K562 (cell line): ENCODE data around the gene MGAT4C. TPM values are rescaled to one million over a fixed set of nuclear protein-coding genes. Genes with fewer than 3 reads are reported as not detected.

Experiments used
- ATAC-seq: fragments of 200-7000 bp; cut with Tn5 transposase; 3 replicates; pipeline ENCODE4 v1.9.1; 2020; ENCODE audit warnings: moderate library complexity
- BruUV-seq: library from RNA; stranded (reverse); fragments of 400-500 nt; replicated peaks from 2 replicates; lab custom pipeline; 2021; lab: Mats Ljungman, UMichigan
- CTCF ChIA-PET: fragments of 300-600 bp; formaldehyde crosslinking; extraction: SDS; loops from one replicate; lab custom pipeline; 2021; ENCODE audit warnings: low intra/inter-chr PET ratio; lab: Yijun Ruan, JAX
- POLR2A ChIA-PET: fragments of 300-600, 350-650 bp; sonication (Branson Sonifier 250); formaldehyde crosslinking; extraction: SDS; loops from one replicate; lab custom pipeline; 2021; ENCODE audit warnings: antibody characterized with exemption, inconsistent platforms; lab: Yijun Ruan, JAX
- DNase-seq, 4 experiments: peaks; one replicate each; pipeline versions ENCODE4 v3.0.0 to v3.0.0-alpha.2; 2011 to 2018; ENCODE audit warnings: low spot score in 3 of 4, mixed read lengths in 3 of 4; ENCODE audit errors: extremely low read depth in 1 of 4
- FAIRE-seq: peaks from 2 replicates; lab custom pipeline; 2011; peaks lifted over from hg19 to GRCh38; lab: Jason Lieb, UNC
- H2AFZ ChIP-seq: 2 replicates; pipeline ENCODE4 v1.6.0; 2011; ENCODE audit warnings: low read depth, low read length, control low read depth, inconsistent platforms
- H3K27ac ChIP-seq: fragments of 200-600 bp; 3 replicates; pipeline ENCODE4 v1.8.0; 2011; ENCODE audit warnings: low read depth, mild to moderate bottlenecking, control low read depth, inconsistent platforms, low read length, moderate library complexity, mixed read lengths; ENCODE audit errors: extremely low read depth
- H3K27me3 ChIP-seq, 2 experiments: fragments of 300-600 bp in 1 of 2; 2 replicates in 1 of 2; 3 replicates in 1 of 2; pipeline versions ENCODE4 v1.6.0 to v1.8.0; 2011; ENCODE audit warnings: inconsistent platforms in 2 of 2, low read length in 2 of 2, mild to moderate bottlenecking in 1 of 2, mixed read lengths in 1 of 2, moderate library complexity in 1 of 2; ENCODE audit not compliant: control insufficient read depth in 2 of 2, insufficient read depth in 2 of 2
- H3K36me3 ChIP-seq: fragments of 300-600 bp; 3 replicates; pipeline ENCODE4 v1.8.0; 2011; ENCODE audit warnings: mild to moderate bottlenecking, low read length, inconsistent platforms; ENCODE audit not compliant: control insufficient read depth, insufficient read depth
- H3K4me1 ChIP-seq, 2 experiments: fragments of 200-600 bp in 1 of 2; replicated peaks in 1 of 2; 2 replicates in 1 of 2; 3 replicates in 1 of 2; pipeline versions ENCODE4 v1.5.1 to v1.8.0; 2011; ENCODE audit warnings: inconsistent platforms in 2 of 2, low read length in 2 of 2, mild to moderate bottlenecking in 1 of 2, mixed read lengths in 1 of 2, moderate library complexity in 1 of 2; ENCODE audit not compliant: control insufficient read depth in 2 of 2, insufficient read depth in 2 of 2
- H3K4me2 ChIP-seq: 2 replicates; pipeline ENCODE4 v1.6.1; 2011; ENCODE audit warnings: low read length, control low read depth, inconsistent platforms, mixed read lengths; ENCODE audit not compliant: insufficient read depth
- H3K4me3 ChIP-seq: fragments of 200-600 bp; sonication (generic), shearing (Covaris generic); 2 replicates; pipeline ENCODE4 v1.5.1; 2016; ENCODE audit warnings: control low read depth, inconsistent platforms
- H3K79me2 ChIP-seq: fragments of 200-600 bp; 3 replicates; pipeline ENCODE4 v1.8.0; 2011; ENCODE audit warnings: low read length, inconsistent platforms; ENCODE audit not compliant: control insufficient read depth, insufficient read depth
- H3K9ac ChIP-seq, 2 experiments: 2 replicates each; pipeline versions ENCODE4 v1.6.0 to v1.6.1; 2011; ENCODE audit warnings: low read depth in 2 of 2, low read length in 2 of 2, control low read depth in 1 of 2, inconsistent platforms in 1 of 2, mild to moderate bottlenecking in 1 of 2, mixed read lengths in 1 of 2; ENCODE audit not compliant: insufficient read depth in 1 of 2
- H3K9me1 ChIP-seq: one replicate; pipeline ENCODE4 v1.6.0; 2011; ENCODE audit warnings: inconsistent platforms, mild to moderate bottlenecking, low read length, moderate library complexity; ENCODE audit not compliant: control insufficient read depth, insufficient read depth
- H3K9me3 ChIP-seq: replicated peaks from 2 replicates; pipeline ENCODE4 v1.5.1; 2011; ENCODE audit warnings: low read depth, low read length, inconsistent platforms; ENCODE audit not compliant: control insufficient read depth, insufficient read depth
- H4K20me1 ChIP-seq: replicated peaks from 2 replicates; pipeline ENCODE4 v1.6.1; 2011; ENCODE audit warnings: low read length, inconsistent platforms, mixed read lengths; ENCODE audit not compliant: control insufficient read depth, insufficient read depth
- KLF13 ChIP-seq: fragments of 450-650 bp; IDR thresholded peaks from 2 replicates; pipeline ENCODE4 v1.6.1; 2016; ENCODE audit warnings: missing genetic modification characterization, low read depth, mild to moderate bottlenecking, missing compliant biosample characterization, moderate library complexity, borderline replicate concordance
- PRPF4 ChIP-seq: fragments of 200-400 bp; formaldehyde crosslinking; IDR thresholded peaks from one replicate; pipeline ENCODE4 v1.6.1; 2017; ENCODE audit warnings: low read length, low read depth, mild to moderate bottlenecking; ENCODE audit not compliant: insufficient read depth, poor library complexity, severe bottlenecking
- SMC3 ChIP-seq: conservative IDR thresholded peaks from 2 replicates; pipeline ENCODE4 v1.6.1; 2011; ENCODE audit warnings: low read depth, low read length, improper control_type of control experiment; ENCODE audit not compliant: insufficient read depth
- TCF7 ChIP-seq: sonication (generic); IDR thresholded peaks from 2 replicates; pipeline ENCODE4 v1.6.1; 2016; ENCODE audit warnings: antibody characterized with exemption, borderline replicate concordance
- ZNF212 ChIP-seq: fragments of 450-650 bp; formaldehyde crosslinking; IDR thresholded peaks from 2 replicates; pipeline ENCODE4 v1.4.0; 2020; ENCODE audit warnings: mild to moderate bottlenecking
- ZNF239 ChIP-seq: fragments of 250-450 bp; sonication (Bioruptor Pico); IDR thresholded peaks from 2 replicates; pipeline ENCODE4 v1.4.0; 2020; ENCODE audit warnings: mild to moderate bottlenecking
- WGBS: fragments of 100-300 bp; shearing (Covaris generic); methylation state at CpG from one replicate; pipeline ENCODE4 v1.1.6; 2016; ENCODE audit warnings: low coverage, mixed read lengths; ENCODE audit not compliant: insufficient coverage; ENCODE audit errors: missing lambda C conversion rate; 5-methylcytosine and 5-hydroxymethylcytosine counted together
- in situ Hi-C: fragments of 300-500 bp; cut with MboI; formaldehyde crosslinking; loops from 4 replicates; pipeline ENCODE4 v1.15.0; 2018; ENCODE audit warnings: inconsistent platforms, mixed read lengths
- intact Hi-C: fragments of 100-400 bp; cut with micrococcal nuclease; formaldehyde crosslinking; loops from 2 replicates; pipeline ENCODE4 v1.14.2; 2022
- polyA plus RNA-seq, 8 experiments: library from polyadenylated mRNA; depleted of rRNA in 4 of 8; stranded (reverse) in 5 of 8; unstranded in 3 of 8; fragments of >200 nt; fragmentation: Nextera tagmentation in 2 of 8; fragmentation: Illumina TruSeq in 1 of 8; extraction: Ambion mirVana in 2 of 8; extraction: Trizol in 1 of 8; gene quantifications; 2 replicates each; pipeline versions ENCODE4 v1.2.1 to v1.2.3, GENCODE V29; 2011 to 2014; ENCODE audit warnings: inconsistent platforms in 1 of 8, missing spikeins in 1 of 8
- total RNA-seq, 7 experiments: library from RNA; depleted of rRNA in 6 of 7; stranded (reverse); fragments of >200 nt in 6 of 7; fragmentation: Illumina TruSeq in 2 of 7; extraction: Trizol in 2 of 7; gene quantifications; 2 replicates each; pipeline versions ENCODE4 v1.2.1 to v1.2.3, GENCODE V29; 2011 to 2021; ENCODE audit warnings: low replicate concordance in 1 of 7
- TF ChIP-seq, protein P1 (sequence below): fragments of 450-650 bp; formaldehyde crosslinking; IDR thresholded peaks from 2 replicates; pipeline ENCODE4 v1.4.0; 2022; ENCODE audit warnings: missing genetic modification characterization
- TF ChIP-seq, protein P2 (sequence below): sonication (generic); formaldehyde crosslinking; IDR thresholded peaks from 2 replicates; pipeline ENCODE4 v1.8.0; 2023; ENCODE audit warnings: missing genetic modification reagents, mild to moderate bottlenecking, borderline replicate concordance

The MGAT4C gene
- total and polyA plus RNA-seq, 9 of the 15 experiments (the other 6 are each of a cell fraction or from before 2014, with no cell fraction given), result not detected

GRCh38 chr12:85947286-85947685 is 308.9 kb downstream of the MGAT4C start:
- H2AFZ ChIP-seq, result no peak overlapping the region
- H3K79me2 ChIP-seq, result no peaks in the 10 kb centered on the region
- no peaks in the 10 kb centered on the region for H3K4me1 ChIP-seq
- DNase-seq, result no peak
- H4K20me1 ChIP-seq, result no peaks in the 10 kb centered on the region
- no peak overlapping the region for H3K4me2 ChIP-seq
- BruUV-seq, result no TSS peak
- no peak overlapping the region for H3K27ac ChIP-seq
- H3K9me1 ChIP-seq, result no peaks in the 10 kb centered on the region
- no peaks in the 10 kb centered on the region for H3K9me3 ChIP-seq
- no peaks in the 10 kb centered on the region for H3K36me3 ChIP-seq
- no peak for FAIRE-seq
- no peak overlapping the region for H3K9ac ChIP-seq
- in situ Hi-C loops, result no loop called here
- ChIA-PET POLR2A (no interaction called here), CTCF (no interaction called here)
- no peak overlapping the region for H3K4me3 ChIP-seq
- no peaks in the 10 kb centered on the region for H3K27me3 ChIP-seq
- intact Hi-C loops, result no loop called here
- WGBS, result 0% methylated on average over 12 of the region's 12 CpGs
- ATAC-seq, result no peak
- TF ChIP-seq, protein P1, sequence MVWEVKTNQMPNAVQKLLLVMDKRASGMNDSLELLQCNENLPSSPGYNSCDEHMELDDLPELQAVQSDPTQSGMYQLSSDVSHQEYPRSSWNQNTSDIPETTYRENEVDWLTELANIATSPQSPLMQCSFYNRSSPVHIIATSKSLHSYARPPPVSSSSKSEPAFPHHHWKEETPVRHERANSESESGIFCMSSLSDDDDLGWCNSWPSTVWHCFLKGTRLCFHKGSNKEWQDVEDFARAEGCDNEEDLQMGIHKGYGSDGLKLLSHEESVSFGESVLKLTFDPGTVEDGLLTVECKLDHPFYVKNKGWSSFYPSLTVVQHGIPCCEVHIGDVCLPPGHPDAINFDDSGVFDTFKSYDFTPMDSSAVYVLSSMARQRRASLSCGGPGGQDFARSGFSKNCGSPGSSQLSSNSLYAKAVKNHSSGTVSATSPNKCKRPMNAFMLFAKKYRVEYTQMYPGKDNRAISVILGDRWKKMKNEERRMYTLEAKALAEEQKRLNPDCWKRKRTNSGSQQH (CRISPR knock-in tag), result no peak
- TF ChIP-seq ZNF212 (CRISPR knock-in tag) (no peak), PRPF4 (no peak), SMC3 (no peak), KLF13 (tag) (no peak), ZNF239 (CRISPR knock-in tag) (no peak), TCF7 (no peak)
- TF ChIP-seq, protein P2, sequence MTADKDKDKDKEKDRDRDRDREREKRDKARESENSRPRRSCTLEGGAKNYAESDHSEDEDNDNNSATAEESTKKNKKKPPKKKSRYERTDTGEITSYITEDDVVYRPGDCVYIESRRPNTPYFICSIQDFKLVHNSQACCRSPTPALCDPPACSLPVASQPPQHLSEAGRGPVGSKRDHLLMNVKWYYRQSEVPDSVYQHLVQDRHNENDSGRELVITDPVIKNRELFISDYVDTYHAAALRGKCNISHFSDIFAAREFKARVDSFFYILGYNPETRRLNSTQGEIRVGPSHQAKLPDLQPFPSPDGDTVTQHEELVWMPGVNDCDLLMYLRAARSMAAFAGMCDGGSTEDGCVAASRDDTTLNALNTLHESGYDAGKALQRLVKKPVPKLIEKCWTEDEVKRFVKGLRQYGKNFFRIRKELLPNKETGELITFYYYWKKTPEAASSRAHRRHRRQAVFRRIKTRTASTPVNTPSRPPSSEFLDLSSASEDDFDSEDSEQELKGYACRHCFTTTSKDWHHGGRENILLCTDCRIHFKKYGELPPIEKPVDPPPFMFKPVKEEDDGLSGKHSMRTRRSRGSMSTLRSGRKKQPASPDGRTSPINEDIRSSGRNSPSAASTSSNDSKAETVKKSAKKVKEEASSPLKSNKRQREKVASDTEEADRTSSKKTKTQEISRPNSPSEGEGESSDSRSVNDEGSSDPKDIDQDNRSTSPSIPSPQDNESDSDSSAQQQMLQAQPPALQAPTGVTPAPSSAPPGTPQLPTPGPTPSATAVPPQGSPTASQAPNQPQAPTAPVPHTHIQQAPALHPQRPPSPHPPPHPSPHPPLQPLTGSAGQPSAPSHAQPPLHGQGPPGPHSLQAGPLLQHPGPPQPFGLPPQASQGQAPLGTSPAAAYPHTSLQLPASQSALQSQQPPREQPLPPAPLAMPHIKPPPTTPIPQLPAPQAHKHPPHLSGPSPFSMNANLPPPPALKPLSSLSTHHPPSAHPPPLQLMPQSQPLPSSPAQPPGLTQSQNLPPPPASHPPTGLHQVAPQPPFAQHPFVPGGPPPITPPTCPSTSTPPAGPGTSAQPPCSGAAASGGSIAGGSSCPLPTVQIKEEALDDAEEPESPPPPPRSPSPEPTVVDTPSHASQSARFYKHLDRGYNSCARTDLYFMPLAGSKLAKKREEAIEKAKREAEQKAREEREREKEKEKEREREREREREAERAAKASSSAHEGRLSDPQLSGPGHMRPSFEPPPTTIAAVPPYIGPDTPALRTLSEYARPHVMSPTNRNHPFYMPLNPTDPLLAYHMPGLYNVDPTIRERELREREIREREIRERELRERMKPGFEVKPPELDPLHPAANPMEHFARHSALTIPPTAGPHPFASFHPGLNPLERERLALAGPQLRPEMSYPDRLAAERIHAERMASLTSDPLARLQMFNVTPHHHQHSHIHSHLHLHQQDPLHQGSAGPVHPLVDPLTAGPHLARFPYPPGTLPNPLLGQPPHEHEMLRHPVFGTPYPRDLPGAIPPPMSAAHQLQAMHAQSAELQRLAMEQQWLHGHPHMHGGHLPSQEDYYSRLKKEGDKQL (CRISPR knock-in tag), result no peak
- TF ChIP-seq, all 486 proteins: peak for 0
